GM12878 (cell line): ENCODE data around the gene KANSL3. TPM values are rescaled to one million over a fixed set of nuclear protein-coding genes. Genes with fewer than 3 reads are reported as not detected.

Experiments used
- ATAC-seq: fragments of 200-7000 bp; cut with Tn5 transposase; 3 replicates; pipeline ENCODE4 v1.9.1; 2020; ENCODE audit warnings: mild to moderate bottlenecking, moderate library complexity
- BruUV-seq: library from RNA; stranded (reverse); fragments of 400-500 nt; replicated peaks from 2 replicates; lab custom pipeline; 2021; lab: Mats Ljungman, UMichigan
- CTCF ChIA-PET: fragments of 300-600 bp; sonication (Branson Sonifier 250); formaldehyde crosslinking; extraction: SDS; loops from one replicate; lab custom pipeline; 2021; ENCODE audit warnings: inconsistent platforms; lab: Yijun Ruan, JAX
- POLR2A ChIA-PET: fragments of 350-600 bp; formaldehyde crosslinking; extraction: SDS; loops from one replicate; lab custom pipeline; 2021; ENCODE audit warnings: inconsistent platforms; lab: Charles Lee
- RAD21 ChIA-PET: fragments of 300-600 bp; sonication (Branson Sonifier 250); formaldehyde crosslinking; loops from one replicate; lab custom pipeline; 2023; ENCODE audit warnings: antibody characterized with exemption; ENCODE audit not compliant: unreplicated experiment; lab: Charles Lee
- SMC1A ChIA-PET: fragments of 300-600 bp; sonication (Branson Sonifier 250); formaldehyde crosslinking; loops from one replicate; lab custom pipeline; 2023; ENCODE audit not compliant: unreplicated experiment, uncharacterized antibody; lab: Charles Lee
- DNase-seq: peaks from one replicate; pipeline ENCODE4 v3.0.0-alpha.2; 2011; ENCODE audit warnings: low read depth, low spot score
- FAIRE-seq: peaks from 3 replicates; lab custom pipeline; 2011; peaks lifted over from hg19 to GRCh38; lab: Jason Lieb, UNC
- H2AFZ ChIP-seq: 2 replicates; pipeline ENCODE4 v1.6.0; 2011; ENCODE audit warnings: low read depth, low read length, control low read depth; ENCODE audit not compliant: control insufficient read depth
- H3K27ac ChIP-seq: 2 replicates; pipeline ENCODE4 v1.5.1; 2011; ENCODE audit warnings: control low read depth; ENCODE audit not compliant: control insufficient read depth, insufficient read depth
- H3K27me3 ChIP-seq, 2 experiments: replicated peaks in 1 of 2; 2 replicates each; pipeline versions ENCODE4 v1.6.0 to v1.6.1; 2011; ENCODE audit warnings: low read length in 1 of 2; ENCODE audit not compliant: control insufficient read depth in 2 of 2, insufficient read depth in 2 of 2
- H3K36me3 ChIP-seq, 2 experiments: 2 replicates each; pipeline ENCODE4 v1.5.1; 2011; ENCODE audit warnings: low read length in 1 of 2; ENCODE audit not compliant: control insufficient read depth in 2 of 2, insufficient read depth in 2 of 2
- H3K4me1 ChIP-seq: 2 replicates; pipeline ENCODE4 v1.6.1; 2011; ENCODE audit warnings: mild to moderate bottlenecking, low read length, moderate library complexity, mixed read lengths; ENCODE audit not compliant: control insufficient read depth, insufficient read depth
- H3K4me2 ChIP-seq: 2 replicates; pipeline ENCODE4 v1.6.0; 2011; ENCODE audit warnings: control low read depth; ENCODE audit not compliant: control insufficient read depth, insufficient read depth
- H3K4me3 ChIP-seq: fragments of 200-600 bp; sonication (generic); 2 replicates; pipeline ENCODE4 v1.5.1; 2016
- H3K79me2 ChIP-seq: 2 replicates; pipeline ENCODE4 v1.6.0; 2011; ENCODE audit warnings: low read length; ENCODE audit not compliant: control insufficient read depth, insufficient read depth
- H3K9ac ChIP-seq: 2 replicates; pipeline ENCODE4 v1.8.0; 2011; ENCODE audit warnings: low read length, control low read depth, mixed read lengths; ENCODE audit not compliant: control insufficient read depth, insufficient read depth
- H3K9me3 ChIP-seq: replicated peaks from 3 replicates; pipeline ENCODE4 v1.5.1; 2011; ENCODE audit warnings: mild to moderate bottlenecking, low read length; ENCODE audit not compliant: control insufficient read depth, insufficient read depth
- H4K20me1 ChIP-seq: 2 replicates; pipeline ENCODE4 v1.6.0; 2011; ENCODE audit not compliant: control insufficient read depth, insufficient read depth
- POLR2A ChIP-seq: IDR thresholded peaks from 2 replicates; pipeline ENCODE4 v1.6.1; 2011; ENCODE audit warnings: low read depth, mild to moderate bottlenecking, low read length
- POLR2AphosphoS5 ChIP-seq: IDR thresholded peaks from 2 replicates; pipeline ENCODE4 v1.6.1; 2011; ENCODE audit warnings: mild to moderate bottlenecking, low read length, inconsistent platforms
- WGBS: methylation state at CpG from one replicate; pipeline ENCODE4 v1.1.6; 2016; ENCODE audit warnings: low lambda C conversion rate; ENCODE audit not compliant: insufficient replicate concordance, insufficient coverage; ENCODE audit errors: missing lambda C conversion rate; 5-methylcytosine and 5-hydroxymethylcytosine counted together
- in situ Hi-C: fragments of 300-500 bp; cut with MboI; formaldehyde crosslinking; loops from 9 replicates; pipeline ENCODE4 v1.14.3; 2018; ENCODE audit warnings: mixed read lengths
- intact Hi-C: fragments of 100-400 bp; cut with micrococcal nuclease; formaldehyde crosslinking; loops from one replicate; pipeline ENCODE4 v1.14.2; 2022; ENCODE audit not compliant: unreplicated experiment
- polyA plus RNA-seq, 11 experiments: library from polyadenylated mRNA; depleted of rRNA in 4 of 11; unstranded in 6 of 11; stranded (reverse) in 5 of 11; fragments of >200 nt; fragmentation: Nextera tagmentation in 4 of 11; fragmentation: Illumina TruSeq in 1 of 11; extraction: Ambion mirVana in 4 of 11; extraction: Trizol in 1 of 11; gene quantifications; 1 replicate in 1 of 11; 2 replicates in 10 of 11; pipeline versions ENCODE4 v1.2.1 to v1.2.3, GENCODE V29; 2011 to 2016; ENCODE audit warnings: inconsistent platforms in 2 of 11, missing spikeins in 2 of 11, low read depth in 1 of 11
- total RNA-seq, 4 experiments: library from RNA; depleted of rRNA in 3 of 4; stranded (reverse); fragments of >200 nt in 3 of 4; fragmentation: Illumina TruSeq in 1 of 4; extraction: Trizol in 1 of 4; gene quantifications; 2 replicates each; pipeline versions ENCODE4 v1.2.1 to v1.2.3, GENCODE V29; 2013 to 2021
- TF ChIP-seq, protein P1 (sequence below): fragments of 450-650 bp; IDR thresholded peaks from 2 replicates; pipeline ENCODE4 v1.6.1; 2016; ENCODE audit warnings: mild to moderate bottlenecking

KANSL3 gene
- total and polyA plus RNA-seq, 10 of the 15 experiments (the other 5 are each of a cell fraction or from before 2014, with no cell fraction given), result 5.6 to 25.9 (median 16.7) TPM

DNA sequence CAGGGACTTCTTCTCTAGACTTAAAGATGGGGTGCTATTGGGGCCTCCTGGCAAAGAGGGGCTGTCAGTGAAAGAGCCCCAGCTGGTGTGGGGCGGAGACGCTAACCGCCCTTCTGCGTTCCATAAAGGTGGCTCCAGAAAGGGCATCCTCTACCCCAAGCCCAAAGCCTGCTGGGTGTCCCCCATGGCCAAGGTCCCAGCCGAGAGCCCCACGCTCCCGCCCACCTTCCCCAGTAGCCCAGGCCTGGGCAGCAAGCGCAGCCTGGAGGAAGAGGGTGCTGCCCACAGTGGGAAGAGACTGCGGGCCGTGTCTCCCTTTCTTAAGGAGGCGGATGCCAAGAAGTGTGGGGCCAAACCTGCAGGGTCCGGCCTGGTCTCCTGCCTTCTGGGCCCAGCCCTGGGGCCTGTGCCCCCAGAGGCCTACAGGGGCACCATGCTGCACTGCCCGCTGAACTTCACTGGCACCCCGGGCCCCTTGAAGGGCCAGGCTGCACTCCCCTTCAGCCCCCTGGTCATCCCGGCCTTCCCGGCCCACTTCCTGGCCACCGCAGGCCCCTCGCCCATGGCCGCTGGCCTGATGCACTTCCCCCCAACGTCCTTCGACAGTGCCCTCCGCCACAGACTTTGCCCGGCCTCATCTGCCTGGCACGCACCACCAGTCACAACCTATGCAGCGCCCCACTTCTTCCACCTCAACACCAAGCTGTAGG lies 86.4 kb downstream of the KANSL3 start:
- H3K4me3 ChIP-seq, result no peak overlapping the region
- no peak overlapping the region for H3K4me2 ChIP-seq
- intact Hi-C loops (no loop called here), in situ Hi-C loops (no loop called here)
- H3K27ac ChIP-seq, result no peak overlapping the region
- peaks cover 15 to 39% of the 10 kb centered on the region in 2 experiments; a peak in 3 of 4 replicates for H3K36me3 ChIP-seq
- ChIA-PET CTCF (interaction anchor here (3.5 to 4.3 kb wide), 2 partner anchors 13 to 22 kb away, joined by 22 to 64 read pairs; partner anchors contain the start of gene ARID5A), RAD21 (interaction anchor here (2.9 kb wide), 1 partner anchor 21 kb away, joined by 13 read pairs; no protein-coding TSS in a partner anchor), POLR2A (interaction anchor here (1.2 kb wide), 1 partner anchor 12 kb away, joined by 3 read pairs; no protein-coding TSS in a partner anchor), SMC1A (no interaction called here)
- no peak overlapping the region for H3K9ac ChIP-seq
- no TSS peak for BruUV-seq
- peaks cover under 1% of the 10 kb centered on the region; the same call in 1 of the 2 replicates for H4K20me1 ChIP-seq
- no peaks in the 10 kb centered on the region for H3K4me1 ChIP-seq
- no peaks in the 10 kb centered on the region for H3K27me3 ChIP-seq
- no peak for ATAC-seq
- no peak for DNase-seq
- peaks cover 3% of the 10 kb centered on the region for H3K79me2 ChIP-seq
- FAIRE-seq, result no peak
- peak; percentile 61; the same call in 1 of the 2 replicates for TF ChIP-seq POLR2A
- TF ChIP-seq, protein P1, sequence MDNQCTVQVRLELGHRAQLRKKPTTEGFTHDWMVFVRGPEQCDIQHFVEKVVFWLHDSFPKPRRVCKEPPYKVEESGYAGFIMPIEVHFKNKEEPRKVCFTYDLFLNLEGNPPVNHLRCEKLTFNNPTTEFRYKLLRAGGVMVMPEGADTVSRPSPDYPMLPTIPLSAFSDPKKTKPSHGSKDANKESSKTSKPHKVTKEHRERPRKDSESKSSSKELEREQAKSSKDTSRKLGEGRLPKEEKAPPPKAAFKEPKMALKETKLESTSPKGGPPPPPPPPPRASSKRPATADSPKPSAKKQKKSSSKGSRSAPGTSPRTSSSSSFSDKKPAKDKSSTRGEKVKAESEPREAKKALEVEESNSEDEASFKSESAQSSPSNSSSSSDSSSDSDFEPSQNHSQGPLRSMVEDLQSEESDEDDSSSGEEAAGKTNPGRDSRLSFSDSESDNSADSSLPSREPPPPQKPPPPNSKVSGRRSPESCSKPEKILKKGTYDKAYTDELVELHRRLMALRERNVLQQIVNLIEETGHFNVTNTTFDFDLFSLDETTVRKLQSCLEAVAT, result no peak
- TF ChIP-seq POLR2AphosphoS5, result peak; percentile 16; the same call in 1 of the 2 replicates
- WGBS, result 80% methylated on average over 24 of the region's 25 CpGs
- H3K9me3 ChIP-seq, result no peaks in the 10 kb centered on the region
- H2AFZ ChIP-seq, result no peak overlapping the region
